Measurements from ENCODE around the gene KSR1. TPM values are rescaled to one million over a fixed set of nuclear protein-coding genes. Genes with fewer than 3 reads are reported as not detected.
"Not testable (repeated sequence)": the region's sequence is repeated elsewhere in the genome, so short reads cannot be mapped to it uniquely, and the experiment has no call there.

KSR1 gene
- total RNA-seq, 1 donor: 15.5 TPM

- no peak for TF ChIP-seq CTCF (IDR thresholded peaks at IDR 0.05; ENCODE audit: insufficient read depth, low read depth, low read length)
- no peak for DNase-seq (ENCODE audit: low read depth)
These were observed 17.8 kb upstream of the KSR1 start for GRCh38 chr17:27438348-27438998.

GRCh38 chr17:27439342-27439741 lies 16.9 kb upstream of the KSR1 start:
- H3K4me3 ChIP-seq (ENCODE audit: low read depth, low read length): no peak overlapping the region
- TF ChIP-seq CTCF (IDR thresholded peaks at IDR 0.05; ENCODE audit: insufficient read depth, low read depth, low read length): no peak
- DNase-seq (ENCODE audit: low read depth): no peak

More at GRCh38 chr17:27438348-27438998, 17.8 kb upstream of the KSR1 start:
- H3K4me3 ChIP-seq (ENCODE audit: low read depth, low read length): no peak overlapping the region

- no peak overlapping the region for H3K4me3 ChIP-seq (ENCODE audit: low read depth, low read length)
- no peak for TF ChIP-seq CTCF (IDR thresholded peaks at IDR 0.05; ENCODE audit: insufficient read depth, low read depth, low read length)
- DNase-seq (ENCODE audit: low read depth): no peak
These were observed 13.5 kb upstream of the KSR1 start for GRCh38 chr17:27442702-27443101.

- no peak overlapping the region for H3K4me3 ChIP-seq (ENCODE audit: low read depth, low read length)
- no peak for TF ChIP-seq CTCF (IDR thresholded peaks at IDR 0.05; ENCODE audit: insufficient read depth, low read depth, low read length)
- DNase-seq (ENCODE audit: low read depth): no peak
These were observed 12.8 kb upstream of the KSR1 start for GRCh38 chr17:27443491-27443890.

GRCh38 chr17:27445971-27446370 lies 10.3 kb upstream of the KSR1 start:
- no peak for DNase-seq (ENCODE audit: low read depth)
- TF ChIP-seq CTCF (IDR thresholded peaks at IDR 0.05; ENCODE audit: insufficient read depth, low read depth, low read length): no peak
- H3K4me3 ChIP-seq (ENCODE audit: low read depth, low read length): no peak overlapping the region

GRCh38 chr17:27446569-27447301 lies 9.5 kb upstream of the KSR1 start:
- peak; percentile 99 for DNase-seq (ENCODE audit: low read depth)
- H3K4me3 ChIP-seq (ENCODE audit: low read depth, low read length): no peak overlapping the region
- no peak for TF ChIP-seq CTCF (IDR thresholded peaks at IDR 0.05; ENCODE audit: insufficient read depth, low read depth, low read length)

- DNase-seq (ENCODE audit: low read depth); H3K4me3 ChIP-seq (ENCODE audit: low read depth, low read length): not testable (repeated sequence)
These were observed 7.7 kb upstream of the KSR1 start for GRCh38 chr17:27448534-27448933.

All from fibroblast of villous mesenchyme (primary cell).